ENCODE data around the gene NCAN. TPM values are rescaled to one million over a fixed set of nuclear protein-coding genes. Genes with fewer than 3 reads are reported as not detected.

Gene NCAN
- total and polyA plus RNA-seq, 2 of the 13 experiments (the other 11 are each of a cell fraction or from before 2014, with no cell fraction given), result not detected

DNA sequence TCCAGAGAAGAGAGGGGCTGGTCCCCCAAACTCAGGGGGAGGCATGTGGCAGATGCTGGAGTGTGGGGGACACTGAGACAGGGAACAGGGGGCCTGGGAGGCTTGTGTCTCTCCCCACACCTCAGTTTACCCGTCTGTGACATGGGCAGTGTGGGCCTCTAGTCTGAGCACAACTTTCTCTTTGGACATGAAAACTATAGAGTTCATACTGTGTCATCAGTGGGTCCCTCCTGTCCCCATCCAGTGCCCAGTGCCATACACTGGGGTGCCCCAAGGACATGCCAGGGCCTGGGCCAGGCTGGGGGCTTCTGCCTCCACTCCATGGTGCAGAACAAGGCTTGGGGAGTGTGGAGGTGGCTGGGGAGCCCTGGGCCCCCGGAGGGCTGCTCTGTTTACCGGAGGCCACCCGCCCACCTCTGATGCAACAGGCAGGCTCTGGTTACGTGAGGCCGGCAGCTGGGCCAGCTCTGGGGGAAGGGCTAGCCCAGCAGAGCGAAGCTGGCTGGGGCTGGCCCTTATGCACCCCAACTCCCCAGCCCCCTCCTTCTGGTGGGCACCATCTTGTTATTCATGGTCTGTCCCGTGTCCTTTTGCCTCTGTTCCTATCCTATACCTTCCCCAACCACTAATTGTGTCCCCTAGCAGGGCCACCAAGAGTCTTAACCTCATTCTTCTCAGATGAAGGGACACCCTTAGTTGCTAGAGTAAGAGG, 39.8 kb upstream of the NCAN start (continued):
- TF ChIP-seq ZNF891 (CRISPR knock-in tag; IDR thresholded peaks at IDR 0.05), result no peak
- TF ChIP-seq, protein P1, sequence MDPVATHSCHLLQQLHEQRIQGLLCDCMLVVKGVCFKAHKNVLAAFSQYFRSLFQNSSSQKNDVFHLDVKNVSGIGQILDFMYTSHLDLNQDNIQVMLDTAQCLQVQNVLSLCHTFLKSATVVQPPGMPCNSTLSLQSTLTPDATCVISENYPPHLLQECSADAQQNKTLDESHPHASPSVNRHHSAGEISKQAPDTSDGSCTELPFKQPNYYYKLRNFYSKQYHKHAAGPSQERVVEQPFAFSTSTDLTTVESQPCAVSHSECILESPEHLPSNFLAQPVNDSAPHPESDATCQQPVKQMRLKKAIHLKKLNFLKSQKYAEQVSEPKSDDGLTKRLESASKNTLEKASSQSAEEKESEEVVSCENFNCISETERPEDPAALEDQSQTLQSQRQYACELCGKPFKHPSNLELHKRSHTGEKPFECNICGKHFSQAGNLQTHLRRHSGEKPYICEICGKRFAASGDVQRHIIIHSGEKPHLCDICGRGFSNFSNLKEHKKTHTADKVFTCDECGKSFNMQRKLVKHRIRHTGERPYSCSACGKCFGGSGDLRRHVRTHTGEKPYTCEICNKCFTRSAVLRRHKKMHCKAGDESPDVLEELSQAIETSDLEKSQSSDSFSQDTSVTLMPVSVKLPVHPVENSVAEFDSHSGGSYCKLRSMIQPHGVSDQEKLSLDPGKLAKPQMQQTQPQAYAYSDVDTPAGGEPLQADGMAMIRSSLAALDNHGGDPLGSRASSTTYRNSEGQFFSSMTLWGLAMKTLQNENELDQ (CRISPR knock-in tag; IDR thresholded peaks at IDR 0.05; ENCODE audit: borderline replicate concordance), result no peak
- no peak for TF ChIP-seq SMARCC2 (IDR thresholded peaks at IDR 0.05)
- no peak for TF ChIP-seq ZNF766 (CRISPR knock-in tag; IDR thresholded peaks at IDR 0.05; ENCODE audit: borderline replicate concordance)
- TF ChIP-seq SRY (CRISPR knock-in tag; IDR thresholded peaks at IDR 0.05), result no peak
- TF ChIP-seq, protein P2, sequence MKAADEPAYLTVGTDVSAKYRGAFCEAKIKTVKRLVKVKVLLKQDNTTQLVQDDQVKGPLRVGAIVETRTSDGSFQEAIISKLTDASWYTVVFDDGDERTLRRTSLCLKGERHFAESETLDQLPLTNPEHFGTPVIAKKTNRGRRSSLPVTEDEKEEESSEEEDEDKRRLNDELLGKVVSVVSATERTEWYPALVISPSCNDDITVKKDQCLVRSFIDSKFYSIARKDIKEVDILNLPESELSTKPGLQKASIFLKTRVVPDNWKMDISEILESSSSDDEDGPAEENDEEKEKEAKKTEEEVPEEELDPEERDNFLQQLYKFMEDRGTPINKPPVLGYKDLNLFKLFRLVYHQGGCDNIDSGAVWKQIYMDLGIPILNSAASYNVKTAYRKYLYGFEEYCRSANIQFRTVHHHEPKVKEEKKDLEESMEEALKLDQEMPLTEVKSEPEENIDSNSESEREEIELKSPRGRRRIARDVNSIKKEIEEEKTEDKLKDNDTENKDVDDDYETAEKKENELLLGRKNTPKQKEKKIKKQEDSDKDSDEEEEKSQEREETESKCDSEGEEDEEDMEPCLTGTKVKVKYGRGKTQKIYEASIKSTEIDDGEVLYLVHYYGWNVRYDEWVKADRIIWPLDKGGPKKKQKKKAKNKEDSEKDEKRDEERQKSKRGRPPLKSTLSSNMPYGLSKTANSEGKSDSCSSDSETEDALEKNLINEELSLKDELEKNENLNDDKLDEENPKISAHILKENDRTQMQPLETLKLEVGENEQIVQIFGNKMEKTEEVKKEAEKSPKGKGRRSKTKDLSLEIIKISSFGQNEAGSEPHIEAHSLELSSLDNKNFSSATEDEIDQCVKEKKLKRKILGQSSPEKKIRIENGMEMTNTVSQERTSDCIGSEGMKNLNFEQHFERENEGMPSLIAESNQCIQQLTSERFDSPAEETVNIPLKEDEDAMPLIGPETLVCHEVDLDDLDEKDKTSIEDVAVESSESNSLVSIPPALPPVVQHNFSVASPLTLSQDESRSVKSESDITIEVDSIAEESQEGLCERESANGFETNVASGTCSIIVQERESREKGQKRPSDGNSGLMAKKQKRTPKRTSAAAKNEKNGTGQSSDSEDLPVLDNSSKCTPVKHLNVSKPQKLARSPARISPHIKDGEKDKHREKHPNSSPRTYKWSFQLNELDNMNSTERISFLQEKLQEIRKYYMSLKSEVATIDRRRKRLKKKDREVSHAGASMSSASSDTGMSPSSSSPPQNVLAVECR (CRISPR knock-in tag; IDR thresholded peaks at IDR 0.05; ENCODE audit: borderline replicate concordance), result peak; percentile 31; the same call in 1 of the 2 replicates
- TF ChIP-seq AGO1 (IDR thresholded peaks at IDR 0.05; ENCODE audit: low read depth, low read length, poor library complexity, severe bottlenecking), result no peak
- TF ChIP-seq, protein P3, sequence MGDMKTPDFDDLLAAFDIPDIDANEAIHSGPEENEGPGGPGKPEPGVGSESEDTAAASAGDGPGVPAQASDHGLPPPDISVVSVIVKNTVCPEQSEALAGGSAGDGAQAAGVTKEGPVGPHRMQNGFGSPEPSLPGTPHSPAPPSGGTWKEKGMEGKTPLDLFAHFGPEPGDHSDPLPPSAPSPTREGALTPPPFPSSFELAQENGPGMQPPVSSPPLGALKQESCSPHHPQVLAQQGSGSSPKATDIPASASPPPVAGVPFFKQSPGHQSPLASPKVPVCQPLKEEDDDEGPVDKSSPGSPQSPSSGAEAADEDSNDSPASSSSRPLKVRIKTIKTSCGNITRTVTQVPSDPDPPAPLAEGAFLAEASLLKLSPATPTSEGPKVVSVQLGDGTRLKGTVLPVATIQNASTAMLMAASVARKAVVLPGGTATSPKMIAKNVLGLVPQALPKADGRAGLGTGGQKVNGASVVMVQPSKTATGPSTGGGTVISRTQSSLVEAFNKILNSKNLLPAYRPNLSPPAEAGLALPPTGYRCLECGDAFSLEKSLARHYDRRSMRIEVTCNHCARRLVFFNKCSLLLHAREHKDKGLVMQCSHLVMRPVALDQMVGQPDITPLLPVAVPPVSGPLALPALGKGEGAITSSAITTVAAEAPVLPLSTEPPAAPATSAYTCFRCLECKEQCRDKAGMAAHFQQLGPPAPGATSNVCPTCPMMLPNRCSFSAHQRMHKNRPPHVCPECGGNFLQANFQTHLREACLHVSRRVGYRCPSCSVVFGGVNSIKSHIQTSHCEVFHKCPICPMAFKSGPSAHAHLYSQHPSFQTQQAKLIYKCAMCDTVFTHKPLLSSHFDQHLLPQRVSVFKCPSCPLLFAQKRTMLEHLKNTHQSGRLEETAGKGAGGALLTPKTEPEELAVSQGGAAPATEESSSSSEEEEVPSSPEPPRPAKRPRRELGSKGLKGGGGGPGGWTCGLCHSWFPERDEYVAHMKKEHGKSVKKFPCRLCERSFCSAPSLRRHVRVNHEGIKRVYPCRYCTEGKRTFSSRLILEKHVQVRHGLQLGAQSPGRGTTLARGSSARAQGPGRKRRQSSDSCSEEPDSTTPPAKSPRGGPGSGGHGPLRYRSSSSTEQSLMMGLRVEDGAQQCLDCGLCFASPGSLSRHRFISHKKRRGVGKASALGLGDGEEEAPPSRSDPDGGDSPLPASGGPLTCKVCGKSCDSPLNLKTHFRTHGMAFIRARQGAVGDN (CRISPR knock-in tag; IDR thresholded peaks at IDR 0.05), result peak; percentile 77
- no peak for TF ChIP-seq NFIC (IDR thresholded peaks at IDR 0.05; ENCODE audit: low read length)
- TF ChIP-seq HNF4G (IDR thresholded peaks at IDR 0.05; ENCODE audit: borderline replicate concordance, low read depth, low read length), result peak; percentile 31; the same call in 1 of the 2 replicates
- 0 out of 2 replicates have a peak, but pooled peaks have one; percentile 52 for TF ChIP-seq HNF4G (CRISPR knock-in tag; IDR thresholded peaks at IDR 0.05; ENCODE audit: borderline replicate concordance, low read depth)
- TF ChIP-seq TAF1 (CRISPR knock-in tag; IDR thresholded peaks at IDR 0.05), result peak; percentile 32; the same call in 1 of the 2 replicates
- TF ChIP-seq ZKSCAN1 (IDR thresholded peaks at IDR 0.05; ENCODE audit: low read length), result no peak
- TF ChIP-seq HOMEZ (CRISPR knock-in tag; IDR thresholded peaks at IDR 0.05; ENCODE audit: low read depth), result no peak; the same call in 1 of the 2 replicates
- no peak for TF ChIP-seq SYNCRIP (IDR thresholded peaks at IDR 0.05; ENCODE audit: insufficient read depth, low read depth, low read length)
- no peak for TF ChIP-seq CHCHD3 (CRISPR knock-in tag; IDR thresholded peaks at IDR 0.05)
- no peak for TF ChIP-seq MBD4 (IDR thresholded peaks at IDR 0.05; ENCODE audit: borderline replicate concordance, low read length)

Measured in HepG2 (cell line).